ENCODE measurements around the gene NSUN2. TPM values are rescaled to one million over a fixed set of nuclear protein-coding genes. Genes with fewer than 3 reads are reported as not detected.

Gene NSUN2
- total RNA-seq, 2 experiments from 2014 or later, result 48.3 to 50.8 TPM

DNA sequence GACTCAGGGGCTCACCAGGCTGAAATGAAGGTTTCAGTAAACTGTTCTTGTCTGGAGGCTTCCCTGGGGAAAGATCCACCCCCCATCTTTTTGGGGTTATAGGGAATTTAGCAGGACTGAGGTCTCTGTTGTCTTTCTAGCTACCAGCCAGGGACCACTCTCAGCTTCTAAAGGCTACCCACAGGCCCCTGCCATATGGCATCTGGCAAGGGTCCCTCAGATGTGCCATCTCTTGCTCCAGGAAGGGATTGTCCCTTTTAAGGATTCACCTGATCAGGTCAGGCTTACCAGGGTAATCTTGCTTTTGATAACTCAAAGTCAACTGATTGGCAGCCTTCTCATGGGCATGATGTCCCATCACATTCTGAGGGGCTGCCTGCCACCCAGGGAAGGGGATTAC, 65.0 kb downstream of the NSUN2 start:
- peaks cover 52% of the 10 kb centered on the region for H3K27me3 Mint-ChIP-seq
- intact Hi-C loops (cut with DNase I, micrococcal nuclease), result no loop called here
- no peak for DNase-seq
- ChIA-PET POLR2A (no interaction called here), CTCF (no interaction called here)
- Histone ChIP-seq H3K36me3 (ENCODE audit: insufficient read depth, low read length) (no peaks in the 10 kb centered on the region), H3K9me3 (ENCODE audit: control insufficient read depth in 1 of 2, insufficient read depth in 1 of 2, low read length in 2 of 2) (no peaks in the 10 kb centered on the region), H3K27ac (ENCODE audit: low read depth in 1 of 2, low read length in 2 of 2) (no peak overlapping the region), H3K4me1 (ENCODE audit: insufficient read depth, low read length) (no peaks in the 10 kb centered on the region), H3K4me3 (ENCODE audit: low read length) (no peak overlapping the region), H3K27me3 (ENCODE audit: control insufficient read depth in 1 of 2, insufficient read depth in 2 of 2, low read length in 2 of 2) (peaks cover 10 to 17% of the 10 kb centered on the region in 2 experiments)
- TF ChIP-seq, protein P1, sequence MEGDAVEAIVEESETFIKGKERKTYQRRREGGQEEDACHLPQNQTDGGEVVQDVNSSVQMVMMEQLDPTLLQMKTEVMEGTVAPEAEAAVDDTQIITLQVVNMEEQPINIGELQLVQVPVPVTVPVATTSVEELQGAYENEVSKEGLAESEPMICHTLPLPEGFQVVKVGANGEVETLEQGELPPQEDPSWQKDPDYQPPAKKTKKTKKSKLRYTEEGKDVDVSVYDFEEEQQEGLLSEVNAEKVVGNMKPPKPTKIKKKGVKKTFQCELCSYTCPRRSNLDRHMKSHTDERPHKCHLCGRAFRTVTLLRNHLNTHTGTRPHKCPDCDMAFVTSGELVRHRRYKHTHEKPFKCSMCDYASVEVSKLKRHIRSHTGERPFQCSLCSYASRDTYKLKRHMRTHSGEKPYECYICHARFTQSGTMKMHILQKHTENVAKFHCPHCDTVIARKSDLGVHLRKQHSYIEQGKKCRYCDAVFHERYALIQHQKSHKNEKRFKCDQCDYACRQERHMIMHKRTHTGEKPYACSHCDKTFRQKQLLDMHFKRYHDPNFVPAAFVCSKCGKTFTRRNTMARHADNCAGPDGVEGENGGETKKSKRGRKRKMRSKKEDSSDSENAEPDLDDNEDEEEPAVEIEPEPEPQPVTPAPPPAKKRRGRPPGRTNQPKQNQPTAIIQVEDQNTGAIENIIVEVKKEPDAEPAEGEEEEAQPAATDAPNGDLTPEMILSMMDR (IDR thresholded peaks at IDR 0.05), result no peak
- H3K4me3 Mint-ChIP-seq, result no peak overlapping the region
- no peaks in the 10 kb centered on the region for H3K36me3 Mint-ChIP-seq (ENCODE audit: low read depth)
- ATAC-seq (ENCODE audit: poor library complexity), result no peak
- no peak overlapping the region for H3K27ac Mint-ChIP-seq
- no peaks in the 10 kb centered on the region for H3K4me1 Mint-ChIP-seq (ENCODE audit: low read depth)
- no peaks in the 10 kb centered on the region for H3K9me3 Mint-ChIP-seq

DNA sequence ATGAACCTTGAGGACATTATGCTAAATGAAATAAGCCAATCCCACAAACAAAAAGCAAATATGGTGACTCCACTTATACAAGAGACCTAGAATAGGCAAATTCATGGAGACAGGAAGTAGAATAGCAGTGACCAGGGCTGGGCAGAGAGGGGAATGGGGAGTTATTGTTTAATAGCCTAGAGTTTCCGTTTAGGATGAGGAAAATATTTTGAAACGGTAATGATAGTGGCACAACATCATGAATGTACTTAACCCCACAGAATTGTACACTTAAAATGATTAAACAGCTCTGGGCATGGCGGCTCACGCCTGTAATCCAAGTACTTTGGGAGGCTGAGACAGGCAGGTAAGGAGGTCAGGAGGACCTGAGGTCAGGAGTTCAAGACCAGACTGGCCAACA, 65.8 kb downstream of the NSUN2 start:
- H3K4me3 ChIP-seq (ENCODE audit: low read length), result no peak overlapping the region
- H3K9me3 ChIP-seq (ENCODE audit: control insufficient read depth in 1 of 2, insufficient read depth in 1 of 2, low read length in 2 of 2), result no peaks in the 10 kb centered on the region
- H3K4me1 ChIP-seq (ENCODE audit: insufficient read depth, low read length), result no peaks in the 10 kb centered on the region
- Mint-ChIP-seq H3K4me1 (ENCODE audit: low read depth) (no peaks in the 10 kb centered on the region), H3K36me3 (ENCODE audit: low read depth) (no peaks in the 10 kb centered on the region), H3K4me3 (no peak overlapping the region), H3K27me3 (peaks cover 56% of the 10 kb centered on the region), H3K9me3 (no peaks in the 10 kb centered on the region), H3K27ac (no peak overlapping the region)
- H3K27ac ChIP-seq (ENCODE audit: low read depth in 1 of 2, low read length in 2 of 2), result no peak overlapping the region
- no peaks in the 10 kb centered on the region for H3K36me3 ChIP-seq (ENCODE audit: insufficient read depth, low read length)
- TF ChIP-seq, protein P1 (IDR thresholded peaks at IDR 0.05), result no peak
- peaks cover 8 to 17% of the 10 kb centered on the region in 2 experiments for H3K27me3 ChIP-seq (ENCODE audit: control insufficient read depth in 1 of 2, insufficient read depth in 2 of 2, low read length in 2 of 2)
- CTCF ChIA-PET, result no interaction called here
- ATAC-seq (ENCODE audit: poor library complexity) (no peak), DNase-seq (no peak)
- intact Hi-C loops (cut with DNase I, micrococcal nuclease), result no loop called here
- POLR2A ChIA-PET, result no interaction called here

DNA sequence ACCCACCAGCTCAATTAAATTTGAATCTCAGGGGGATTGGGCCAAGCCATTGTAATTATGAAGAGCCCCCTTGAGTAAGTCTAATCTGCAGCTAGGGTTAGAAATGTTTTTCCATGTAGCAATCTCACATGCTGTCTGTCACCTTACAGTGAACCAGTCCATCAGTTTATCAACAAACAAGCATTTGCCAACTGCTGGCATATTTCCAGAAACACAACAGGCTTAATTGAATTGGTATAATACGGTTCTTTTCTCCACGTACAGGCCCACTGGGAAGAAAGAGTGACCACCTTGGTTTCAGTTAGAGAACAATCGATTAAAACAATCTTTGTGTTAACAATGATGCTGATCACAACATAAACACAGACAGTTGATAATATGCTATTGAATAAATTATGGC, 67.4 kb downstream of the NSUN2 start:
- no peak overlapping the region for H3K27ac ChIP-seq (ENCODE audit: low read depth in 1 of 2, low read length in 2 of 2)
- no peak for ATAC-seq (ENCODE audit: poor library complexity)
- no peaks in the 10 kb centered on the region for H3K4me1 ChIP-seq (ENCODE audit: insufficient read depth, low read length)
- no peaks in the 10 kb centered on the region for H3K9me3 ChIP-seq (ENCODE audit: control insufficient read depth in 1 of 2, insufficient read depth in 1 of 2, low read length in 2 of 2)
- peaks cover 5 to 17% of the 10 kb centered on the region in 2 experiments for H3K27me3 ChIP-seq (ENCODE audit: control insufficient read depth in 1 of 2, insufficient read depth in 2 of 2, low read length in 2 of 2)
- Mint-ChIP-seq H3K4me1 (ENCODE audit: low read depth) (no peaks in the 10 kb centered on the region), H3K27ac (no peak overlapping the region), H3K4me3 (no peak overlapping the region), H3K36me3 (ENCODE audit: low read depth) (no peaks in the 10 kb centered on the region), H3K27me3 (peaks cover 53% of the 10 kb centered on the region), H3K9me3 (no peaks in the 10 kb centered on the region)
- TF ChIP-seq, protein P1 (IDR thresholded peaks at IDR 0.05), result no peak
- CTCF ChIA-PET, result no interaction called here
- DNase-seq, result no peak
- POLR2A ChIA-PET, result no interaction called here
- intact Hi-C loops (cut with DNase I, micrococcal nuclease), result no loop called here
- no peak overlapping the region for H3K4me3 ChIP-seq (ENCODE audit: low read length)
- no peaks in the 10 kb centered on the region for H3K36me3 ChIP-seq (ENCODE audit: insufficient read depth, low read length)

Measured in CD4-positive, alpha-beta T cell (primary cell).